Keratinocyte (primary cell): ENCODE results near the gene BCAS3. TPM values are rescaled to one million over a fixed set of nuclear protein-coding genes. Genes with fewer than 3 reads are reported as not detected.

Source experiments
- DNase-seq: peaks from one replicate; pipeline ENCODE4 v3.0.0-alpha.2; 2011; ENCODE audit warnings: low read depth, missing footprints, low spot score
- FAIRE-seq: peaks from 2 replicates; lab custom pipeline; 2011; peaks lifted over from hg19 to GRCh38; lab: Jason Lieb, UNC
- H2AFZ ChIP-seq: 2 replicates; pipeline ENCODE4 v1.6.0; 2012; ENCODE audit warnings: low read length, control low read depth, inconsistent platforms; ENCODE audit not compliant: control insufficient read depth
- H3K27ac ChIP-seq: 2 replicates; pipeline ENCODE4 v1.5.1; 2011; ENCODE audit warnings: low read length; ENCODE audit not compliant: control insufficient read depth, insufficient read depth
- H3K27me3 ChIP-seq: 3 replicates; pipeline ENCODE4 v1.6.0; 2011; ENCODE audit warnings: low read length; ENCODE audit not compliant: control insufficient read depth, insufficient read depth; ENCODE audit errors: extremely low read depth
- H3K36me3 ChIP-seq, 2 experiments: 2 replicates in 1 of 2; 3 replicates in 1 of 2; pipeline ENCODE4 v1.5.1; 2011; ENCODE audit warnings: low read length in 2 of 2, mild to moderate bottlenecking in 1 of 2; ENCODE audit not compliant: control insufficient read depth in 2 of 2, insufficient read depth in 2 of 2; ENCODE audit errors: extremely low read depth in 1 of 2
- H3K4me1 ChIP-seq: 3 replicates; pipeline ENCODE4 v1.5.1; 2011; ENCODE audit warnings: low read length; ENCODE audit not compliant: control insufficient read depth, insufficient read depth; ENCODE audit errors: extremely low read depth
- H3K4me2 ChIP-seq: 3 replicates; pipeline ENCODE4 v1.6.0; 2011; ENCODE audit warnings: low read depth, low read length; ENCODE audit not compliant: control insufficient read depth, insufficient read depth; ENCODE audit errors: extremely low read depth
- H3K4me3 ChIP-seq, 3 experiments: fragments of 200-600 bp in 1 of 3; sonication (generic) in 1 of 3; 2 replicates in 2 of 3; 3 replicates in 1 of 3; pipeline ENCODE4 v1.5.1; 2011 to 2016; ENCODE audit warnings: low read length in 3 of 3, mild to moderate bottlenecking in 3 of 3, control low read depth in 2 of 3, inconsistent platforms in 1 of 3, low read depth in 1 of 3, mixed read lengths in 1 of 3, mixed run types in 1 of 3, moderate library complexity in 1 of 3; ENCODE audit not compliant: control insufficient read depth in 2 of 3, insufficient read depth in 2 of 3; ENCODE audit errors: extremely low read depth in 1 of 3
- H3K79me2 ChIP-seq: 2 replicates; pipeline ENCODE4 v1.6.0; 2012; ENCODE audit warnings: low read length; ENCODE audit not compliant: control insufficient read depth, insufficient read depth
- H3K9ac ChIP-seq: 3 replicates; pipeline ENCODE4 v1.6.0; 2011; ENCODE audit warnings: low read length; ENCODE audit not compliant: control insufficient read depth, insufficient read depth; ENCODE audit errors: extremely low read depth
- H3K9me1 ChIP-seq: 3 replicates; pipeline ENCODE4 v1.6.0; 2011; ENCODE audit warnings: low read length; ENCODE audit not compliant: control insufficient read depth, insufficient read depth; ENCODE audit errors: extremely low read depth
- H3K9me3 ChIP-seq: 2 replicates; pipeline ENCODE4 v1.5.1; 2012; ENCODE audit warnings: low read depth, low read length; ENCODE audit not compliant: control insufficient read depth
- H4K20me1 ChIP-seq: 3 replicates; pipeline ENCODE4 v1.6.0; 2011; ENCODE audit warnings: low read length; ENCODE audit not compliant: control insufficient read depth, insufficient read depth; ENCODE audit errors: extremely low read depth
- CTCF ChIP-seq, 3 experiments: IDR thresholded peaks in 1 of 3; conservative IDR thresholded peaks in 1 of 3; optimal IDR thresholded peaks in 1 of 3; 2 replicates in 2 of 3; 3 replicates in 1 of 3; pipeline versions ENCODE3 to v1.5.1; 2011; ENCODE audit warnings: low read length in 3 of 3, mild to moderate bottlenecking in 3 of 3, moderate library complexity in 2 of 3, control low read depth in 1 of 3, inconsistent platforms in 1 of 3; ENCODE audit not compliant: insufficient read depth in 2 of 3; ENCODE audit errors: extremely low read depth in 1 of 3
- EZH2 ChIP-seq: IDR thresholded peaks from one replicate; pipeline ENCODE4 v1.6.1; 2012; ENCODE audit warnings: inconsistent platforms, mild to moderate bottlenecking, low read length, moderate library complexity
- dilution Hi-C: fragments of 300-500 bp; cut with MboI; formaldehyde crosslinking; loops from one replicate; pipeline ENCODE4 v1.7.0; 2020; ENCODE audit warnings: low sequenced_read_pairs; ENCODE audit not compliant: extremely low pct_ligation_motif_present
- polyA plus RNA-seq, 5 experiments: library from polyadenylated mRNA; depleted of rRNA in 3 of 5; stranded (reverse) in 3 of 5; stranded (forward) in 1 of 5; unstranded in 1 of 5; fragments of >200 nt; gene quantifications; 1 replicate in 1 of 5; 2 replicates in 3 of 5; 3 replicates in 1 of 5; pipeline versions ENCODE4 v1.2.1 to v1.2.3, GENCODE V29; 2011 to 2012; ENCODE audit warnings: missing spikeins in 2 of 5, low read depth in 1 of 5, low replicate concordance in 1 of 5

BCAS3 gene
- polyA plus RNA-seq, 1 donor (not counting 4 experiments of a cell fraction or from before 2014, with no cell fraction given), result 11.8 TPM

GRCh38 chr17:61026818-61027217 lies 349.2 kb downstream of the BCAS3 start:
- H3K27ac ChIP-seq, result no peak overlapping the region
- TF ChIP-seq CTCF (optimal IDR thresholded peaks at IDR 0.05 in 1 of 3, IDR thresholded peaks at IDR 0.05 in 1 of 3, conservative IDR thresholded peaks at IDR 0.05 in 1 of 3; ENCODE audit: extremely low read depth in 1 of 3, insufficient read depth in 2 of 3, low read length in 3 of 3) (no peak), EZH2 (no peak)
- no peak overlapping the region for H2AFZ ChIP-seq
- H3K9me1 ChIP-seq, result no peaks in the 10 kb centered on the region
- no peaks in the 10 kb centered on the region for H3K4me1 ChIP-seq
- H3K4me2 ChIP-seq, result no peak overlapping the region
- H3K9ac ChIP-seq, result no peak overlapping the region
- no peaks in the 10 kb centered on the region for H4K20me1 ChIP-seq
- no peak for DNase-seq
- no peaks in the 10 kb centered on the region for H3K27me3 ChIP-seq
- dilution Hi-C loops, result no loop called here
- FAIRE-seq, result no peak
- no peaks in the 10 kb centered on the region for H3K36me3 ChIP-seq
- H3K9me3 ChIP-seq, result no peaks in the 10 kb centered on the region
- no peak overlapping the region for H3K4me3 ChIP-seq
- H3K79me2 ChIP-seq, result no peaks in the 10 kb centered on the region

GRCh38 chr17:61029181-61029580 lies 351.5 kb downstream of the BCAS3 start:
- DNase-seq (no peak), FAIRE-seq (no peak)
- no peaks in the 10 kb centered on the region for H3K4me1 ChIP-seq
- TF ChIP-seq CTCF (optimal IDR thresholded peaks at IDR 0.05 in 1 of 3, IDR thresholded peaks at IDR 0.05 in 1 of 3, conservative IDR thresholded peaks at IDR 0.05 in 1 of 3; ENCODE audit: extremely low read depth in 1 of 3, insufficient read depth in 2 of 3, low read length in 3 of 3) (no peak), EZH2 (no peak)
- no peaks in the 10 kb centered on the region for H3K36me3 ChIP-seq
- no peaks in the 10 kb centered on the region for H3K79me2 ChIP-seq
- no peaks in the 10 kb centered on the region for H3K9me3 ChIP-seq
- H3K4me3 ChIP-seq, result no peak overlapping the region
- H3K9me1 ChIP-seq, result no peaks in the 10 kb centered on the region
- H3K9ac ChIP-seq, result no peak overlapping the region
- no peak overlapping the region for H2AFZ ChIP-seq
- no peaks in the 10 kb centered on the region for H3K27me3 ChIP-seq
- H3K27ac ChIP-seq, result no peak overlapping the region
- dilution Hi-C loops, result no loop called here
- H4K20me1 ChIP-seq, result no peaks in the 10 kb centered on the region
- H3K4me2 ChIP-seq, result no peak overlapping the region
